ENCODE data around the gene ERICH6B.

- TF ChIP-seq CTCF (IDR thresholded peaks at IDR 0.05) = peak in 1 of 7 experiments; percentile 3
- no peak for TF ChIP-seq POLR2A (IDR thresholded peaks at IDR 0.05)
Measured at GRCh38 chr13:45544520-45544919, 71.0 kb downstream of the ERICH6B start.
